HEK293 (cell line): ENCODE data around the gene LRRC4C.

Experiments
- SP3 ChIP-seq: fragments of 450-650 bp; formaldehyde crosslinking; IDR thresholded peaks from 2 replicates; pipeline ENCODE4 v1.5.1; 2016; ENCODE audit warnings: missing biosample characterization, missing genetic modification characterization
- ZNF274 ChIP-seq, 2 experiments: fragments of 200-500 bp in 1 of 2; fragments of 450-650 bp in 1 of 2; sonication (Bioruptor generic) in 1 of 2; formaldehyde crosslinking in 1 of 2; IDR thresholded peaks; 2 replicates each; pipeline versions ENCODE4 v1.5.1 to v1.6.1; 2014 to 2016; ENCODE audit warnings: borderline replicate concordance in 1 of 2, inconsistent platforms in 1 of 2, low read length in 1 of 2, missing biosample characterization in 1 of 2, missing genetic modification characterization in 1 of 2
- TF ChIP-seq, protein P1 (sequence below): fragments of 450-650 bp; formaldehyde crosslinking; IDR thresholded peaks from 2 replicates; pipeline ENCODE4 v1.5.1; 2016; ENCODE audit warnings: missing biosample characterization, missing genetic modification characterization

DNA sequence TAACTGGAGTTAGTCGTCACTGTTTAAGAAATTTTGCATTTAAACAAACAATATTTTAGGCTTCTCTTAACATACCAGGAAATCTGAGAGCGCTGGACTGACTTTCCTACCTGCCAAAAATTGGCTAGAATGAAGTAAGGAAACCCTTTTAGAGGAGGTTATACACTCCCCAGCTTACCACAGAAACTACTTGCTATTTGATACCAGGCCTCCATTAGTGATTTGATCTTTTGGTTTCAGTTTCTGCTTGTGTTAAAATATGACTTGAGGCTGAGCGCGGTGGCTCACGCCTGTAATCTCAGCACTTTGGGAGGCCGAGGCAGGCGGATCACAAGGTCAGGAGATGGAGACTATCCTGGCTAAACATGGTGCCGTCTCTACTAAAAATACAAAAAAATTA is 419.9 kb downstream of the LRRC4C start:
- TF ChIP-seq, protein P1, sequence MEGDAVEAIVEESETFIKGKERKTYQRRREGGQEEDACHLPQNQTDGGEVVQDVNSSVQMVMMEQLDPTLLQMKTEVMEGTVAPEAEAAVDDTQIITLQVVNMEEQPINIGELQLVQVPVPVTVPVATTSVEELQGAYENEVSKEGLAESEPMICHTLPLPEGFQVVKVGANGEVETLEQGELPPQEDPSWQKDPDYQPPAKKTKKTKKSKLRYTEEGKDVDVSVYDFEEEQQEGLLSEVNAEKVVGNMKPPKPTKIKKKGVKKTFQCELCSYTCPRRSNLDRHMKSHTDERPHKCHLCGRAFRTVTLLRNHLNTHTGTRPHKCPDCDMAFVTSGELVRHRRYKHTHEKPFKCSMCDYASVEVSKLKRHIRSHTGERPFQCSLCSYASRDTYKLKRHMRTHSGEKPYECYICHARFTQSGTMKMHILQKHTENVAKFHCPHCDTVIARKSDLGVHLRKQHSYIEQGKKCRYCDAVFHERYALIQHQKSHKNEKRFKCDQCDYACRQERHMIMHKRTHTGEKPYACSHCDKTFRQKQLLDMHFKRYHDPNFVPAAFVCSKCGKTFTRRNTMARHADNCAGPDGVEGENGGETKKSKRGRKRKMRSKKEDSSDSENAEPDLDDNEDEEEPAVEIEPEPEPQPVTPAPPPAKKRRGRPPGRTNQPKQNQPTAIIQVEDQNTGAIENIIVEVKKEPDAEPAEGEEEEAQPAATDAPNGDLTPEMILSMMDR (tag by site-specific recombination): no peak
- TF ChIP-seq ZNF274 (IDR thresholded peaks at IDR 0.05; ENCODE audit: low read length) (no peak), ZNF274 (tag by site-specific recombination; IDR thresholded peaks at IDR 0.05; ENCODE audit: borderline replicate concordance) (no peak), SP3 (tag by site-specific recombination) (no peak)
